SHP77 treated with DMSO at 0.1 percent for 48 hours (cell line): ENCODE data around the gene PSD2.

Source experiments
- DNase-seq: peaks from one replicate; lab custom pipeline; 2025; lab: John Stamatoyannopoulos, UW

Gene PSD2

GRCh38 chr5:139811274-139811607 lies 15.6 kb downstream of the PSD2 start:
- DNase-seq, result no peak

- no peak for DNase-seq
These were observed 16.7 kb downstream of the PSD2 start for GRCh38 chr5:139812323-139812722.

- no peak for DNase-seq
These were observed 17.5 kb downstream of the PSD2 start for GRCh38 chr5:139812836-139813805.

GRCh38 chr5:139814191-139814601 lies 18.6 kb downstream of the PSD2 start:
- DNase-seq, result no peak

- no peak for DNase-seq
These were observed 19.2 kb downstream of the PSD2 start for GRCh38 chr5:139814704-139815280.

- DNase-seq, result no peak
These were observed 21.0 kb downstream of the PSD2 start for GRCh38 chr5:139816566-139816965.

- DNase-seq, result no peak
These were observed 21.8 kb downstream of the PSD2 start for GRCh38 chr5:139817362-139817761.

- no peak for DNase-seq
These were observed 22.4 kb downstream of the PSD2 start for GRCh38 chr5:139817970-139818369.

- DNase-seq, result no peak
These were observed 24.5 kb downstream of the PSD2 start for GRCh38 chr5:139820130-139820529.

GRCh38 chr5:139820606-139821005 lies 25.0 kb downstream of the PSD2 start:
- DNase-seq, result no peak

GRCh38 chr5:139821806-139822552 lies 26.4 kb downstream of the PSD2 start:
- DNase-seq, result no peak

- no peak for DNase-seq
These were observed 27.2 kb downstream of the PSD2 start for GRCh38 chr5:139822553-139823425.

GRCh38 chr5:139823757-139824355 lies 28.2 kb downstream of the PSD2 start:
- DNase-seq, result no peak

GRCh38 chr5:139825690-139826089 lies 30.1 kb downstream of the PSD2 start:
- DNase-seq, result no peak

- DNase-seq, result no peak
These were observed 32.7 kb downstream of the PSD2 start for GRCh38 chr5:139828207-139828895.

GRCh38 chr5:139829471-139829870 lies 33.9 kb downstream of the PSD2 start:
- DNase-seq, result no peak

- no peak for DNase-seq
These were observed 36.0 kb downstream of the PSD2 start for GRCh38 chr5:139831624-139832023.

- no peak for DNase-seq
These were observed 37.9 kb downstream of the PSD2 start for GRCh38 chr5:139833525-139833924.

GRCh38 chr5:139835656-139836055 lies 40.0 kb downstream of the PSD2 start:
- DNase-seq, result no peak

- DNase-seq, result no peak
These were observed 41.0 kb downstream of the PSD2 start for GRCh38 chr5:139836469-139837208.
